ENCODE data around the gene KCTD16. TPM values are rescaled to one million over a fixed set of nuclear protein-coding genes. Genes with fewer than 3 reads are reported as not detected.

KCTD16 gene
- total RNA-seq: under 0.01 and 0.90 TPM in 2 replicates

GRCh38 chr5:144170276-144171024 is at the start of gene KCTD16, which contains the start of gene YIPF5:
TSS of gene KCTD16 (plus strand) at chr5:144170873.
TSS of gene YIPF5 (minus strand) at chr5:144170659. CDS start at chr5:144169955, 704 bp downstream.

Other genes with a start within 250 kb of the KCTD16 start
- 107 and 119 TPM in 2 replicates for gene YIPF5, start 214 bp upstream of the KCTD16 start, total RNA-seq